ENCODE data around the gene PCSK5. TPM values are rescaled to one million over a fixed set of nuclear protein-coding genes. Genes with fewer than 3 reads are reported as not detected.

PCSK5 gene
- polyA plus RNA-seq, 1 donor from 2014 or later: 1.7 TPM

DNA sequence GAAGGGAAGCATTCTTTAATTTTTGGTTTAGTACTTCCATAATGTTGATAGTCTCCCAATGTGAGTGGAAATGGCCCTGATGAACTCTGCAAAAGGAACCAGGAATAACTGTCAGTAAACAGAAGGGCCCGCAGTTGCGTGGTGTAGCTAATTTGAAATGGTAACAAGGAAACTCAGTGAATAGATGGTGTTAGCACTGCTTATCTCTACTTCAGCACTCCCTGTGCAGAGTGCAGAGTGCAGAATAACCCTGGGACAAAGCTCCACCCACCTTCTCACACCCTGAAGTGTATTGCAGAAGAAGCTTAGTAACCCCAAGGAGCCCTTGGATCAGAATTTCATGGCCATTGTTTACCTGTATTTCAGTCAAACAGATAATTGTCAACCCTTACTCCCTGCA is 158.9 kb downstream of the PCSK5 start:
- no peaks in the 10 kb centered on the region for H3K9me2 ChIP-seq (ENCODE audit: insufficient read depth, low read length)
- H3K27ac ChIP-seq (ENCODE audit: low read length): no peak overlapping the region
- H3K4me2 ChIP-seq (ENCODE audit: low read length): no peak overlapping the region
- H3K9me3 ChIP-seq (ENCODE audit: low read length): no peaks in the 10 kb centered on the region
- H2AFZ ChIP-seq (ENCODE audit: low read depth, low read length): no peak overlapping the region
- no peaks in the 10 kb centered on the region for H3F3A ChIP-seq (ENCODE audit: insufficient read depth, low read length, poor library complexity, severe bottlenecking)
- no peaks in the 10 kb centered on the region for H3K79me2 ChIP-seq (replicated peaks; ENCODE audit: insufficient read depth, low read length)
- H3K9ac ChIP-seq (ENCODE audit: low read length): no peak overlapping the region
- H3K4me3 ChIP-seq (ENCODE audit: low read length): no peak overlapping the region
- TF ChIP-seq EZH2 (IDR thresholded peaks at IDR 0.05; ENCODE audit: borderline replicate concordance, insufficient read depth, low read length, poor library complexity, severe bottlenecking) (no peak), RAD21 (conservative IDR thresholded peaks at IDR 0.05) (no peak), EP300 (conservative IDR thresholded peaks at IDR 0.05; ENCODE audit: poor library complexity, severe bottlenecking) (no peak), REST (IDR thresholded peaks at IDR 0.05; ENCODE audit: borderline replicate concordance) (no peak), MXI1 (conservative IDR thresholded peaks at IDR 0.05; ENCODE audit: poor library complexity, severe bottlenecking) (no peak), POLR2AphosphoS5 (IDR thresholded peaks at IDR 0.05) (no peak), TAF1 (IDR thresholded peaks at IDR 0.05; ENCODE audit: low read depth) (no peak), SMC3 (conservative IDR thresholded peaks at IDR 0.05; ENCODE audit: poor library complexity) (no peak)
- TF ChIP-seq, protein P1, sequence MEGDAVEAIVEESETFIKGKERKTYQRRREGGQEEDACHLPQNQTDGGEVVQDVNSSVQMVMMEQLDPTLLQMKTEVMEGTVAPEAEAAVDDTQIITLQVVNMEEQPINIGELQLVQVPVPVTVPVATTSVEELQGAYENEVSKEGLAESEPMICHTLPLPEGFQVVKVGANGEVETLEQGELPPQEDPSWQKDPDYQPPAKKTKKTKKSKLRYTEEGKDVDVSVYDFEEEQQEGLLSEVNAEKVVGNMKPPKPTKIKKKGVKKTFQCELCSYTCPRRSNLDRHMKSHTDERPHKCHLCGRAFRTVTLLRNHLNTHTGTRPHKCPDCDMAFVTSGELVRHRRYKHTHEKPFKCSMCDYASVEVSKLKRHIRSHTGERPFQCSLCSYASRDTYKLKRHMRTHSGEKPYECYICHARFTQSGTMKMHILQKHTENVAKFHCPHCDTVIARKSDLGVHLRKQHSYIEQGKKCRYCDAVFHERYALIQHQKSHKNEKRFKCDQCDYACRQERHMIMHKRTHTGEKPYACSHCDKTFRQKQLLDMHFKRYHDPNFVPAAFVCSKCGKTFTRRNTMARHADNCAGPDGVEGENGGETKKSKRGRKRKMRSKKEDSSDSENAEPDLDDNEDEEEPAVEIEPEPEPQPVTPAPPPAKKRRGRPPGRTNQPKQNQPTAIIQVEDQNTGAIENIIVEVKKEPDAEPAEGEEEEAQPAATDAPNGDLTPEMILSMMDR (IDR thresholded peaks at IDR 0.05; ENCODE audit: poor library complexity, severe bottlenecking): no peak
- no peaks in the 10 kb centered on the region for H3K27me3 ChIP-seq (ENCODE audit: insufficient read depth, low read depth, low read length)
- H3K36me3 ChIP-seq (ENCODE audit: insufficient read depth, low read length): no peaks in the 10 kb centered on the region
- no peaks in the 10 kb centered on the region for H4K20me1 ChIP-seq (ENCODE audit: insufficient read depth)

DNA sequence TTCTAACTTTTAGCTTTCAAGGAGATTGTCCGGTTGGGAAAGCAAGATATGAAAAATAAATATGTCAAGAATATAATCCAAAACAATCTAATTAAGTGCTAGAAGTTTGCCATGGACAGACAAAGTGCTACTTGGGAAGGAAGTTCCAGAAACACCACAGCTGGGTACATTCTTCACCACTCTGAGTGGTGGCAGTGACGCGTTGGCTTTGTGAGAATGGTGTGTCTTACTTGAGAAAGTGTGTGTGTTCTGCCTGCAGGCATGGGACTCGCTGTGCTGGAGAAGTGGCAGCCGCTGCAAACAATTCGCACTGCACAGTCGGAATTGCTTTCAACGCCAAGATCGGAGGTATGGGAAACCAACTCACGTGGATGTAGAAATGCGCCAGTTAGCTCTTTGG is 177.2 kb downstream of the PCSK5 start:
- no peaks in the 10 kb centered on the region for H3K9me2 ChIP-seq (ENCODE audit: insufficient read depth, low read length)
- no peak overlapping the region for H2AFZ ChIP-seq (ENCODE audit: low read depth, low read length)
- no peak overlapping the region for H3K4me2 ChIP-seq (ENCODE audit: low read length)
- no peaks in the 10 kb centered on the region for H3F3A ChIP-seq (ENCODE audit: insufficient read depth, low read length, poor library complexity, severe bottlenecking)
- H3K36me3 ChIP-seq (ENCODE audit: insufficient read depth, low read length): no peaks in the 10 kb centered on the region
- H3K9me3 ChIP-seq (ENCODE audit: low read length): no peaks in the 10 kb centered on the region
- TF ChIP-seq MXI1 (conservative IDR thresholded peaks at IDR 0.05; ENCODE audit: poor library complexity, severe bottlenecking) (no peak), REST (IDR thresholded peaks at IDR 0.05; ENCODE audit: borderline replicate concordance) (no peak), EZH2 (IDR thresholded peaks at IDR 0.05; ENCODE audit: borderline replicate concordance, insufficient read depth, low read length, poor library complexity, severe bottlenecking) (no peak), TAF1 (IDR thresholded peaks at IDR 0.05; ENCODE audit: low read depth) (no peak), SMC3 (conservative IDR thresholded peaks at IDR 0.05; ENCODE audit: poor library complexity) (no peak), RAD21 (conservative IDR thresholded peaks at IDR 0.05) (no peak), POLR2AphosphoS5 (IDR thresholded peaks at IDR 0.05) (no peak), EP300 (conservative IDR thresholded peaks at IDR 0.05; ENCODE audit: poor library complexity, severe bottlenecking) (no peak)
- TF ChIP-seq, protein P1 (IDR thresholded peaks at IDR 0.05; ENCODE audit: poor library complexity, severe bottlenecking): no peak
- no peak overlapping the region for H3K27ac ChIP-seq (ENCODE audit: low read length)
- no peaks in the 10 kb centered on the region for H3K27me3 ChIP-seq (ENCODE audit: insufficient read depth, low read depth, low read length)
- H3K9ac ChIP-seq (ENCODE audit: low read length): no peak overlapping the region
- H3K79me2 ChIP-seq (replicated peaks; ENCODE audit: insufficient read depth, low read length): no peaks in the 10 kb centered on the region
- no peak overlapping the region for H3K4me3 ChIP-seq (ENCODE audit: low read length)
- H4K20me1 ChIP-seq (ENCODE audit: insufficient read depth): no peaks in the 10 kb centered on the region

Data from neural cell (in vitro differentiated cells).